GM12878 (cell line): Measurements from ENCODE around the gene PHRF1. TPM values are rescaled to one million over a fixed set of nuclear protein-coding genes. Genes with fewer than 3 reads are reported as not detected.

Experiments used
- ATAC-seq: fragments of 200-7000 bp; cut with Tn5 transposase; 3 replicates; pipeline ENCODE4 v1.9.1; 2020; ENCODE audit warnings: mild to moderate bottlenecking, moderate library complexity
- BruUV-seq: library from RNA; stranded (reverse); fragments of 400-500 nt; replicated peaks from 2 replicates; lab custom pipeline; 2021; lab: Mats Ljungman, UMichigan
- CTCF ChIA-PET: fragments of 300-600 bp; sonication (Branson Sonifier 250); formaldehyde crosslinking; extraction: SDS; loops from one replicate; lab custom pipeline; 2021; ENCODE audit warnings: inconsistent platforms; lab: Yijun Ruan, JAX
- POLR2A ChIA-PET: fragments of 350-600 bp; formaldehyde crosslinking; extraction: SDS; loops from one replicate; lab custom pipeline; 2021; ENCODE audit warnings: inconsistent platforms; lab: Charles Lee
- RAD21 ChIA-PET: fragments of 300-600 bp; sonication (Branson Sonifier 250); formaldehyde crosslinking; loops from one replicate; lab custom pipeline; 2023; ENCODE audit warnings: antibody characterized with exemption; ENCODE audit not compliant: unreplicated experiment; lab: Charles Lee
- SMC1A ChIA-PET: fragments of 300-600 bp; sonication (Branson Sonifier 250); formaldehyde crosslinking; loops from one replicate; lab custom pipeline; 2023; ENCODE audit not compliant: unreplicated experiment, uncharacterized antibody; lab: Charles Lee
- DNase-seq: peaks from one replicate; pipeline ENCODE4 v3.0.0-alpha.2; 2011; ENCODE audit warnings: low read depth, low spot score
- FAIRE-seq: peaks from 3 replicates; lab custom pipeline; 2011; peaks lifted over from hg19 to GRCh38; lab: Jason Lieb, UNC
- H2AFZ ChIP-seq: 2 replicates; pipeline ENCODE4 v1.6.0; 2011; ENCODE audit warnings: low read depth, low read length, control low read depth; ENCODE audit not compliant: control insufficient read depth
- H3K27ac ChIP-seq: 2 replicates; pipeline ENCODE4 v1.5.1; 2011; ENCODE audit warnings: control low read depth; ENCODE audit not compliant: control insufficient read depth, insufficient read depth
- H3K27me3 ChIP-seq, 2 experiments: replicated peaks in 1 of 2; 2 replicates each; pipeline versions ENCODE4 v1.6.0 to v1.6.1; 2011; ENCODE audit warnings: low read length in 1 of 2; ENCODE audit not compliant: control insufficient read depth in 2 of 2, insufficient read depth in 2 of 2
- H3K36me3 ChIP-seq, 2 experiments: 2 replicates each; pipeline ENCODE4 v1.5.1; 2011; ENCODE audit warnings: low read length in 1 of 2; ENCODE audit not compliant: control insufficient read depth in 2 of 2, insufficient read depth in 2 of 2
- H3K4me1 ChIP-seq: 2 replicates; pipeline ENCODE4 v1.6.1; 2011; ENCODE audit warnings: mild to moderate bottlenecking, low read length, moderate library complexity, mixed read lengths; ENCODE audit not compliant: control insufficient read depth, insufficient read depth
- H3K4me2 ChIP-seq: 2 replicates; pipeline ENCODE4 v1.6.0; 2011; ENCODE audit warnings: control low read depth; ENCODE audit not compliant: control insufficient read depth, insufficient read depth
- H3K4me3 ChIP-seq: fragments of 200-600 bp; sonication (generic); 2 replicates; pipeline ENCODE4 v1.5.1; 2016
- H3K79me2 ChIP-seq: 2 replicates; pipeline ENCODE4 v1.6.0; 2011; ENCODE audit warnings: low read length; ENCODE audit not compliant: control insufficient read depth, insufficient read depth
- H3K9ac ChIP-seq: 2 replicates; pipeline ENCODE4 v1.8.0; 2011; ENCODE audit warnings: low read length, control low read depth, mixed read lengths; ENCODE audit not compliant: control insufficient read depth, insufficient read depth
- H3K9me3 ChIP-seq: replicated peaks from 3 replicates; pipeline ENCODE4 v1.5.1; 2011; ENCODE audit warnings: mild to moderate bottlenecking, low read length; ENCODE audit not compliant: control insufficient read depth, insufficient read depth
- H4K20me1 ChIP-seq: 2 replicates; pipeline ENCODE4 v1.6.0; 2011; ENCODE audit not compliant: control insufficient read depth, insufficient read depth
- ASH2L ChIP-seq: fragments of 300-600, 200-600 bp; sonication (generic); IDR thresholded peaks from 2 replicates; pipeline ENCODE4 v1.6.1; 2017; ENCODE audit warnings: low read depth, mild to moderate bottlenecking, borderline replicate concordance
- ATF7 ChIP-seq: fragments of 450-650 bp; IDR thresholded peaks from 2 replicates; pipeline ENCODE4 v1.6.1; 2016; ENCODE audit warnings: low read depth, mild to moderate bottlenecking
- BACH1 ChIP-seq: fragments of 450-650 bp; IDR thresholded peaks from 2 replicates; pipeline ENCODE4 v1.6.1; 2017; ENCODE audit warnings: mild to moderate bottlenecking, borderline replicate concordance
- EED ChIP-seq: sonication (generic); IDR thresholded peaks from 2 replicates; pipeline ENCODE4 v1.6.1; 2016; ENCODE audit warnings: antibody characterized with exemption, low read depth
- JUND ChIP-seq: IDR thresholded peaks from 2 replicates; pipeline ENCODE4 v1.6.1; 2012; ENCODE audit warnings: low read depth, mild to moderate bottlenecking, low read length, improper control_type of control experiment, moderate library complexity
- MTA2 ChIP-seq: fragments of 450-650 bp; IDR thresholded peaks from 2 replicates; pipeline ENCODE4 v1.6.1; 2016; ENCODE audit warnings: low read depth, mild to moderate bottlenecking, moderate library complexity
- PKNOX1 ChIP-seq: fragments of 450-650 bp; IDR thresholded peaks from 2 replicates; pipeline ENCODE4 v1.6.1; 2016; ENCODE audit warnings: mild to moderate bottlenecking
- SPI1 ChIP-seq: IDR thresholded peaks from 2 replicates; pipeline ENCODE4 v1.6.1; 2011; ENCODE audit warnings: low read depth, mild to moderate bottlenecking, low read length, moderate library complexity, borderline replicate concordance; ENCODE audit not compliant: insufficient read depth
- WGBS: methylation state at CpG from one replicate; pipeline ENCODE4 v1.1.6; 2016; ENCODE audit warnings: low lambda C conversion rate; ENCODE audit not compliant: insufficient replicate concordance, insufficient coverage; ENCODE audit errors: missing lambda C conversion rate; 5-methylcytosine and 5-hydroxymethylcytosine counted together
- in situ Hi-C: fragments of 300-500 bp; cut with MboI; formaldehyde crosslinking; loops from 9 replicates; pipeline ENCODE4 v1.14.3; 2018; ENCODE audit warnings: mixed read lengths
- intact Hi-C: fragments of 100-400 bp; cut with micrococcal nuclease; formaldehyde crosslinking; loops from one replicate; pipeline ENCODE4 v1.14.2; 2022; ENCODE audit not compliant: unreplicated experiment
- polyA plus RNA-seq, 11 experiments: library from polyadenylated mRNA; depleted of rRNA in 4 of 11; unstranded in 6 of 11; stranded (reverse) in 5 of 11; fragments of >200 nt; fragmentation: Nextera tagmentation in 4 of 11; fragmentation: Illumina TruSeq in 1 of 11; extraction: Ambion mirVana in 4 of 11; extraction: Trizol in 1 of 11; gene quantifications; 1 replicate in 1 of 11; 2 replicates in 10 of 11; pipeline versions ENCODE4 v1.2.1 to v1.2.3, GENCODE V29; 2011 to 2016; ENCODE audit warnings: inconsistent platforms in 2 of 11, missing spikeins in 2 of 11, low read depth in 1 of 11
- total RNA-seq, 4 experiments: library from RNA; depleted of rRNA in 3 of 4; stranded (reverse); fragments of >200 nt in 3 of 4; fragmentation: Illumina TruSeq in 1 of 4; extraction: Trizol in 1 of 4; gene quantifications; 2 replicates each; pipeline versions ENCODE4 v1.2.1 to v1.2.3, GENCODE V29; 2013 to 2021
- TF ChIP-seq, protein P1 (sequence below): IDR thresholded peaks from 2 replicates; pipeline ENCODE4 v1.6.1; 2012; ENCODE audit warnings: low read depth, low read length, improper control_type of control experiment

Gene PHRF1
- total and polyA plus RNA-seq, 10 of the 15 experiments (the other 5 are each of a cell fraction or from before 2014, with no cell fraction given) = 0.13 to 43.5 (median 15.1) TPM

DNA sequence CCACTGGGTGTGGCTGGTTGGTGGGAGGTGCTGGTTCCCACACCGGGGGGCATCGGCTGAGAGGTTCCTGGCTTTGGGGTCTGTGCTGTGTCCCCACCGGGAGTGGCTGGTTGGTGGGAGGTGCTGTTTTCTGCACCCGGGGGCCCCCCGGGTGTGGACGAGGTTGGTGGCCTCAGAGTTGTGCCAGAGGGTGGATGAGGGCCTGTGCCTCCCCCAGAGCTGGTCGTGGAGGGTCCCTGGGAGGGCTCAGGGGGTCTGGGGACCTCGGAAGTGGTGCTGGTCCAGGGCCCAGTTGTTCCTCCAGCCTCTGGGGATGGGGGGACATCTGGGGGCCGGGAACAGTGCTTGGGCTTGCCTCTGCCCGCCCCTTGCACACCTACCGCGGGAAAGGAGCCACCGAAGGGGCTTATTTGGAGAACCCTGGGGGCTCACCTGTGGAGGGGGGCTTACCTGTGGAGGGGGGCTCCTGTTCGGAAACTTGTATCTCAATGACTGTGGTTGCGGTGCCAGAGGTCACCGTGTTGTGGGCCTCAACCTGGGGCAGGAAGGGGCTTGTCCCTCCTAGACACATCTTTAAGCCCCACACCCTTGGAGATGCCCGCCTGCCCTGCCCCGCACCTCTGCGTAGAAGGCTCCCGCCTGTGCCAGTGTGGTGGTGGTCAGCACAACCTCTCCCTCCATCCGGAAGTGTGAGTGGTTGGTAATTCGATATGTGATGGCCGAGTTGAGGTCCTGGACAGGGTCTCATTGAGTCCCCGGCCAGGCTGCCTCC, 42.8 kb downstream of the PHRF1 start:
- intact Hi-C loops = loop anchor here (5.0 kb wide), 1 partner anchor 103 kb away; no protein-coding TSS in a partner anchor
- no peaks in the 10 kb centered on the region for H3K9me3 ChIP-seq
- ATAC-seq (no peak), FAIRE-seq (no peak), DNase-seq (no peak)
- H3K4me1 ChIP-seq = peaks cover 6% of the 10 kb centered on the region
- H3K4me2 ChIP-seq = no peak overlapping the region
- SMC1A ChIA-PET = no interaction called here
- no peaks in the 10 kb centered on the region for H3K27me3 ChIP-seq
- no peak overlapping the region for H2AFZ ChIP-seq
- RAD21 ChIA-PET = no interaction called here
- BruUV-seq = no TSS peak
- 82% methylated on average over 24 of the region's 24 CpGs for whole genome bisulfite sequencing
- H3K79me2 ChIP-seq = peaks cover 17% of the 10 kb centered on the region
- in situ Hi-C loops = no loop called here
- no peak overlapping the region for H3K27ac ChIP-seq
- no peak overlapping the region for H3K4me3 ChIP-seq
- TF ChIP-seq SPI1 (no peak), EED (no peak), JUND (no peak), PKNOX1 (no peak), MTA2 (no peak), BACH1 (no peak), ASH2L (no peak), ATF7 (no peak)
- TF ChIP-seq, protein P1, sequence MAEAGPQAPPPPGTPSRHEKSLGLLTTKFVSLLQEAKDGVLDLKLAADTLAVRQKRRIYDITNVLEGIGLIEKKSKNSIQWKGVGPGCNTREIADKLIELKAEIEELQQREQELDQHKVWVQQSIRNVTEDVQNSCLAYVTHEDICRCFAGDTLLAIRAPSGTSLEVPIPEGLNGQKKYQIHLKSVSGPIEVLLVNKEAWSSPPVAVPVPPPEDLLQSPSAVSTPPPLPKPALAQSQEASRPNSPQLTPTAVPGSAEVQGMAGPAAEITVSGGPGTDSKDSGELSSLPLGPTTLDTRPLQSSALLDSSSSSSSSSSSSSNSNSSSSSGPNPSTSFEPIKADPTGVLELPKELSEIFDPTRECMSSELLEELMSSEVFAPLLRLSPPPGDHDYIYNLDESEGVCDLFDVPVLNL = no peak
- CTCF ChIA-PET = no interaction called here
- H3K36me3 ChIP-seq = peaks cover 0 to 2% of the 10 kb centered on the region in 2 experiments; a peak in 2 of 4 replicates
- no peaks in the 10 kb centered on the region for H4K20me1 ChIP-seq
- POLR2A ChIA-PET = no interaction called here
- H3K9ac ChIP-seq = no peak overlapping the region
